22Rv1 (cell line): ENCODE measurements around the gene MNX1.

ENCODE experiments used
- H3K27ac ChIP-seq: fragments of 450-650 bp; 2 replicates; pipeline ENCODE4 v1.5.1; 2017
- CTCF ChIP-seq: fragments of 450-650 bp; IDR thresholded peaks from 2 replicates; pipeline ENCODE4 v1.5.1; 2017; ENCODE audit warnings: mild to moderate bottlenecking
- ZFX ChIP-seq: fragments of 450-650 bp; IDR thresholded peaks from 2 replicates; pipeline ENCODE4 v1.6.1; 2017; ENCODE audit warnings: antibody characterized with exemption, borderline replicate concordance

MNX1 gene

GRCh38 chr7:157014635-157015555 is 4.4 kb upstream of the MNX1 start:
- H3K27ac ChIP-seq = no peak overlapping the region
- no peak for TF ChIP-seq CTCF
- no peak for TF ChIP-seq ZFX

- H3K27ac ChIP-seq = no peak overlapping the region
- no peak for TF ChIP-seq CTCF
- TF ChIP-seq ZFX = no peak
Observed at GRCh38 chr7:157013602-157014549, 3.4 kb upstream of the MNX1 start.

- H3K27ac ChIP-seq = no peak overlapping the region
- TF ChIP-seq ZFX (no peak), CTCF (no peak)
Observed at GRCh38 chr7:157013101-157013500, 2.6 kb upstream of the MNX1 start.

- TF ChIP-seq CTCF (no peak), ZFX (no peak)
- no peak overlapping the region for H3K27ac ChIP-seq
Observed at GRCh38 chr7:157012113-157012547, 1.7 kb upstream of the MNX1 start.

GRCh38 chr7:157011333-157012112 is 1.1 kb upstream of the MNX1 start:
- H3K27ac ChIP-seq = no peak overlapping the region

More at GRCh38 chr7:157011333-157012112, 1.1 kb upstream of the MNX1 start:
- TF ChIP-seq ZFX = no peak
- TF ChIP-seq CTCF = no peak
